ENCODE data around the gene RPUSD4. TPM values are rescaled to one million over a fixed set of nuclear protein-coding genes. Genes with fewer than 3 reads are reported as not detected.

RPUSD4 gene
- total and polyA plus RNA-seq, 9 of the 15 experiments (the other 6 are each of a cell fraction or from before 2014, with no cell fraction given) = 27.4 to 56.2 (median 44.6) TPM

- Histone ChIP-seq H3K36me3 (ENCODE audit: control insufficient read depth, insufficient read depth, low read length) (no peaks in the 10 kb centered on the region), H3K9me1 (ENCODE audit: control insufficient read depth, insufficient read depth, low read length) (no peaks in the 10 kb centered on the region), H4K20me1 (replicated peaks; ENCODE audit: control insufficient read depth, insufficient read depth, low read length) (0 out of 2 replicates have a peak, but pooled peaks cover 3% of the 10 kb centered on the region), H3K4me3 (no peak overlapping the region), H3K27me3 (ENCODE audit: control insufficient read depth in 2 of 2, insufficient read depth in 2 of 2, low read length in 2 of 2) (peaks cover 41 to 76% of the 10 kb centered on the region in 2 experiments), H3K79me2 (ENCODE audit: control insufficient read depth, insufficient read depth, low read length) (no peaks in the 10 kb centered on the region), H3K9me3 (replicated peaks; ENCODE audit: control insufficient read depth, insufficient read depth, low read depth, low read length) (no peaks in the 10 kb centered on the region), H3K9ac (ENCODE audit: insufficient read depth in 1 of 2, low read depth in 2 of 2, low read length in 2 of 2) (no peak overlapping the region), H3K4me1 (replicated peaks in 1 of 2; ENCODE audit: control insufficient read depth in 2 of 2, insufficient read depth in 2 of 2, low read length in 2 of 2) (peaks cover 2 to 10% of the 10 kb centered on the region in 2 experiments; a peak in 4 of 5 replicates), H3K27ac (ENCODE audit: extremely low read depth, low read depth, low read length) (no peak overlapping the region), H3K4me2 (ENCODE audit: insufficient read depth, low read length) (no peak overlapping the region), H2AFZ (ENCODE audit: low read depth, low read length) (no peak overlapping the region)
- intact Hi-C loops (cut with micrococcal nuclease) = no loop called here
- WGBS (ENCODE audit: insufficient coverage, low coverage, missing lambda C conversion rate) = 0% methylated on average over 7 of the region's 7 CpGs
- ChIA-PET CTCF (ENCODE audit: low intra/inter-chr PET ratio) (no interaction called here), POLR2A (interaction anchor here (0.7 kb wide), 1 partner anchor 21 kb away, joined by 4 read pairs; no protein-coding TSS in a partner anchor)
- ATAC-seq (no peak), FAIRE-seq (no peak), DNase-seq (ENCODE audit: extremely low read depth in 1 of 4, low spot score in 3 of 4) (no peak)
- no peak for TF ChIP-seq FOXO4 (CRISPR knock-in tag; IDR thresholded peaks at IDR 0.05)
- TF ChIP-seq NFE2L1 (tag; IDR thresholded peaks at IDR 0.05; ENCODE audit: borderline replicate concordance, low read depth) = no peak
- no peak for TF ChIP-seq PURB (CRISPR knock-in tag; IDR thresholded peaks at IDR 0.05; ENCODE audit: low read depth)
- no peak for TF ChIP-seq TGIF2 (CRISPR knock-in tag; IDR thresholded peaks at IDR 0.05)
- no peak for TF ChIP-seq CXXC5 (CRISPR knock-in tag; IDR thresholded peaks at IDR 0.05)
- TF ChIP-seq ZNF212 (CRISPR knock-in tag; IDR thresholded peaks at IDR 0.05) = no peak
- TF ChIP-seq POLR2AphosphoS5 (IDR thresholded peaks at IDR 0.05; ENCODE audit: control insufficient read depth, insufficient read depth, low read depth, low read length) = no peak
- no peak for TF ChIP-seq ETS1 (conservative IDR thresholded peaks at IDR 0.05; ENCODE audit: control insufficient read depth, low read depth, low read length)
- no peak for TF ChIP-seq COPS2 (conservative IDR thresholded peaks at IDR 0.05)
- BruUV-seq (replicated peaks) = no TSS peak
- in situ Hi-C loops (cut with MboI) = no loop called here
Measured at GRCh38 chr11:126154691-126155090, 56.8 kb downstream of the RPUSD4 start.

All from K562 (cell line).